NB4 (cell line): ENCODE data around the gene MPC2.

Experiments
- CTCF ChIP-seq: IDR thresholded peaks from one replicate; pipeline ENCODE4 v1.5.1; 2012; ENCODE audit warnings: low read depth, low read length
- MYC ChIP-seq: IDR thresholded peaks from 2 replicates; pipeline ENCODE4 v1.6.1; 2011; ENCODE audit warnings: low read depth, low read length
- POLR2A ChIP-seq: IDR thresholded peaks from 2 replicates; pipeline ENCODE4 v1.6.1; 2011; ENCODE audit warnings: mild to moderate bottlenecking; ENCODE audit not compliant: insufficient read length; ENCODE audit errors: extremely low read depth
- TF ChIP-seq, protein P1 (sequence below): IDR thresholded peaks from 2 replicates; pipeline ENCODE4 v1.6.1; 2011; ENCODE audit warnings: low read depth, low read length

DNA sequence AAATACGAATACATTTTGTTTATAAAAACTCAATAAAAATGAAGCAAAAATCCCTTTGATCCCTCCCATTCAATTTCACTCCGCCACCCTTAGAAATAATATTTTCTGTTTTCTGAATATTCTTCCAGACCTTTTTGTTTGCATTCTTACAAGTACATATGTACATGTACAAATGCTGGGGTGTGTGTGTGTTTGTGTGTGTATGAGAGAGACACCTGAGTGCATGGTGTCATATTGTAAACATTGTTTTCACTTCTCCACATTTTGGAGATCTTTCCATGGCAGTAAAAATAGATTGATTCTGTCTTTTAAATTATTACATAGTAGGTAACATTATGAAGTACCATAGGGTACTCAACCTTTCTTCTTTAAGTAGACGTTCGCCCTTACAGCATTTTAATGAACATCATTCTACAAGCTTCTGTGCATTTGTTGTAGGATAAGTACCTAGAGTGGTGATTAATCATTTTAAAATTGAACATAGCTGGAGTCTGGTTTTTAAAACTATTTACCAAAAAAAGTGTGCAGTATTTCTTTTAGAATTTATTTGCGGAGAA, 1.3 kb upstream of the MPC2 start:
- TF ChIP-seq MYC (no peak), CTCF (no peak), POLR2A (no peak)
- TF ChIP-seq, protein P1, sequence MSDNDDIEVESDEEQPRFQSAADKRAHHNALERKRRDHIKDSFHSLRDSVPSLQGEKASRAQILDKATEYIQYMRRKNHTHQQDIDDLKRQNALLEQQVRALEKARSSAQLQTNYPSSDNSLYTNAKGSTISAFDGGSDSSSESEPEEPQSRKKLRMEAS: no peak
